Measurements from ENCODE around the gene CUBN. TPM values are rescaled to one million over a fixed set of nuclear protein-coding genes. Genes with fewer than 3 reads are reported as not detected.
A peak's percentile ranks its signal among the peaks of the same experiment; 100 is the strongest.

The CUBN gene
- polyA plus RNA-seq, 1 donor: 276 TPM

DNA sequence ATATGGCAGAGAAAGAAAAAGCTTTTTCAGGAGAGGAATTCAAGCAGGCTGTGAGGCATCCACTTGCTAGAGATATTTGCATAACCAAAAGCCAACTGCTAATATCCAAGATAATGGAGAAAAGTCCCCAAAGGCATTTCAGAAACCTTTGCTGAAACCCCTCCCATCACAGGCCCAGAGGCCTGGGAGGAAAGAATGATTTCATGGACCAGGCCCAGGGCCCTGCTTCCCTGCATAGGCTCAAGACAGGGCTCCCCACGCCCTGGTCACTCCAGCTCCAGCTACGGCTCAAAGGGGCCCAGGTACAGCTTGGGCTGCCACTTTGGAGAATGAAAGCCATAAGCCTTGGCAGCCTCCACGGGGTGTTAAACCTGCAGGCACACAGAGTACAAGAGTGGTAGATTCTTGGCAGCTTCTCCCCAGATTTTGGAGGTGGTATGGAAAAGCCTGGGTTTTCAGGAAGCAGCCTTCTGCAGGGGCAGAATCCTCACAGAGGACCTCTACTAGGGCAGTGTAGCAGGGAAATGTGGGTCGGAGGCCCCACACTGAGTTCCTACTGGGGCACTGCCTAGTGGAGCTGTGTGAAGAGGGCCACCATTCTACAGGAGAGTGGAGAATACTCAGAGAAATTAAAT, 306.8 kb downstream of the CUBN start:
- DNase-seq: no peak

DNA sequence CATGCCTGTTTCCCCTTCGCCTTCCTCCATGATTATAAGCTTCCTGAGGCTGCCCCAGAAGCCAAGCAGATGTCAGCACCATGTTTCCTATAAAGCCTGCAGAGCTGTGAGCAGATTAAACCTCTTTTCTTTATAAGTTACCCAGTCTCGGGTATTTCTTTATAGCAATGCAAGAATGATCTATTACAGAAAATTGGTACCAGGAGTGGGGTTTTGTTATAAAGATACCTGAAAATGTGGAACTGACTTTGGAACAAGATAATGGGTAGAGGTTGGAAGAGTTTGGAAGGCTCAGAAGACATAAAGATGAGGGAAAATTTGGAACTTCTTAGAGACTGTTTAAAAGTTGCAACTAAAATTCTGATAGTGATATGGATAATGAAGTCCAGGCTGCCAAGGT, 307.6 kb downstream of the CUBN start:
- DNase-seq: no peak

DNA sequence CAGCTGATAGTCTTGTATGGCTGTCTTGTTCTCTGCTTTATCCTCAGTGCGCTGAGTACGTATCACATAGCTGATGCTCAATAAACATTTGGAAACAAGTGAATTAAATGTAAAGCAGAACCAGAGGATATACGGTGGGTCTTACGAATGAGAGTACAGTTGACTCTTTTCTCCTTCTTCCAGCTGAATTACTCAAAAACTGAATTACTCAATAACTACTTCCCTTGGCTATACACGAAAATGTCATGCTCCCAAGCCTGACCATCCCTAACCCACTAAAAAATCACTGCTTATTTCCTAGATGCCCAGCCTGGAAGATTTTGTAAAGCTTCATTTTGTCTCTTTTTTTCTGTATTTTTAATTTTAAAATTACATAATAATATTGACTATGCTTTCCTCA, 309.2 kb downstream of the CUBN start:
- no peak for DNase-seq

DNA sequence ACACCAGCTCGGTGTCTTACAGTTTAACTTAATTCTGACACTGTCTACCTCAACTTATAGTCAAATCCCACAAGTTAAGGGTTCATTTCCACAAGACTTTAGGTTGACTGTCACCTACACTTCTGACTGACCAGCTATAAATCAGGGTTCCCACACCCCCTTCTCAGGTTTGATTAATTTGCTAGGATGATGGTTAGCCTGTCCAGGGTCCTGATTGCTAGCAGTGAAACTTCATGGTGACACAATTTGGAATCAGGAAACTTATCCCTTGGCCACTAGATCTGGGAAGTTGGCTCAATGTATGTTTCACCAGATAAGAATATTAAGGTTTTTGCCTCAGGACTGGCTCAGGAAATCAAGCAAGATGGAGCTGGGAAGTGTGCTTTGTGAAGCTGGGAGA, 309.6 kb downstream of the CUBN start:
- DNase-seq: no peak

DNA sequence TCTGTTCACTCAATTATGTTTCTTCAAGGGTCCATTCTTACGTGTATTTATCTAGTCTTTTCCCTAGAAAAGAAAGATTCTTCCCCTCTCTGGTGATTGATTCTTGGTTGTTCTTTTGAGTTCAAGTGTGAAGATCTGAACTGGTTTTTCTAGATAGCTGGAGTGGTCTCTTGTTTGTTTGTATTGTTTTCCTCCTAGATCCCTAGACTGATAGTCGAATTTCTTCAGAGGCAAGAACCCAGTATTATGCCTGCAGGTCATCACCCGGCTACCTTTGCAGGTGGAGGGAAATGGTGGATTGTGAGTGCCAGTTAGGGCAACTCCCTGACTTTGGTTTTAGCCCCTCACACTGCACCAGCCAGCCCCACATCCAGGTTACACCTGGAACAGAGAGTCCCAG, 310.2 kb downstream of the CUBN start:
- DNase-seq: no peak

DNA sequence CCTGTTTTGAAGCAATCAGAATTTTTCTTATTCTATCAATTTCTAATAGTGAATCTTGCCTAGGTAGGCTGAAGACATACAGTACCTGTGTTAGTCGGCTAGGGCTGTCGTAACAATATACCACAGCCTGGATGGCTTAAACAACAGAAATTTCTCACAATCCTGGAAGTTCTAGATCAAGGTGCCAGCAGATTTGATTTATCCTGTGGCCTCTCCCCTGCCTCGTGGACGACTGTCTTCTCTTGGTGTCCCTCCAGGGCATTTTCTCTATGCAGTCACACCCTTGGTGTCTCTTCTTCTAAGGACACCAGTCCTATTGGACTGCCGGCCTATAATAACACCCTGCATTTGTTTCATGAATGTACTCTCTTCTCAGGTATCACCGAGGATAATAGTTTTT, 310.6 kb downstream of the CUBN start:
- no peak for DNase-seq

DNA sequence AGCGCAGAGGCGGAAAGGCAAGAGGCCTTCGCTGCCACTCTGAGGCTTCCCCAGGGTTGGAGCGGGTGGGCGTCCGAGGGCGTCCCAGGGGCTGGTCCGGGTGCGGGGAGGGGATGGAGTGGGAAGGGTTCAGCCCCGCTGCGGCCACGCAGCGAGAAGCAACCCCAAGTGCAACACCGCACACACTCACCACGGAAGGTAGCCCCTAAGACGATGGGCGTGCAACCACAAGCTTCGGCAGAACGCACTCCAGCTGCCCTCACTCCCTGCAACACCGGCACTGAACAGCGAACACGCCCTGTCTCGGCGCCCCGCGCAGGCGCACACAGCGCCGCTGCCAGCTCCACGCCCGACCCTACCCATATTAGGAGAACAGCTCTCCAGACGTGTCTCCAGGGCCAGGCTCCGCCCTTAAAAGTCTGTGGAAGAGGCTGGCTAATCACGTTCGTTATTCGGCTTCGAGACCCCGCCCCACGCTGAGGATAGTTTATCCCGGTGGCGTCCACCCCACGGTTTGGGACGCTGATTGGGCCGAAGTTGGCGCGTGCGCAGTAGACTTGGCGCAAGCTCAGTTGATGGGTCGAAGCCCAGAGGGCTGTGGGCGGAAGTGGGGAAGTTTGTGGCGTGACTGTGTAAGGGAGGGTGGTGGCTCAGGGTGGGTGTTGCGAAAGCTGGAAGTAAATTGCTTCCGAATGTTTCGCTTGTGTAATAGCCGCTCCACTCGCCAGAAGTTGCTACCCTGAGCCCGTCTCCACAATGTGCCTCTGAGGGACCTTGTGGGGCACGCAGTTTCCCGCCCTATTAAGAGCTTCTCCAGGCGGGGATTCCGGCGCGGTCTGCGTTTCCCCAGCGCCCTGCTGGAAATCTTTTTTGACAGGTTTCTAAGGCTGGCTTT, 312.2 kb downstream of the CUBN start, which contains the start of gene RSU1:
Gene RSU1, minus strand, starts transcription at position 300 of the 895 bp plus-strand sequence. CDS start 343 bp downstream, outside the sequence.
- peak; percentile 99 for DNase-seq

DNA sequence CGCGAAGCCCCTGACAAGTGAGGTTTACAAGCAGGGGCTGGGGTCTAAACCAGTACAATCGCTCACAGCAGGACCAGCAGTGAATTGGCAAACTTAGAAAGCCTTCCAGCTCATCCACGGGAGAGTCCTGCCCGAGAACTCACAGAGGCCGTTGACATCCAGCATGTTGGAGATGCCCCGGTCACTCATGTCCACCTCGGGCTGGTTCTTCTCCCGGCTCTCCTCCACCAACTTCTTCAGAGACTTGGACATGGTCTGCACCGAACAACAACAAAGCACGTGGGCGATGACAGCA, 312.8 kb downstream of the CUBN start:
- DNase-seq: no peak

DNA sequence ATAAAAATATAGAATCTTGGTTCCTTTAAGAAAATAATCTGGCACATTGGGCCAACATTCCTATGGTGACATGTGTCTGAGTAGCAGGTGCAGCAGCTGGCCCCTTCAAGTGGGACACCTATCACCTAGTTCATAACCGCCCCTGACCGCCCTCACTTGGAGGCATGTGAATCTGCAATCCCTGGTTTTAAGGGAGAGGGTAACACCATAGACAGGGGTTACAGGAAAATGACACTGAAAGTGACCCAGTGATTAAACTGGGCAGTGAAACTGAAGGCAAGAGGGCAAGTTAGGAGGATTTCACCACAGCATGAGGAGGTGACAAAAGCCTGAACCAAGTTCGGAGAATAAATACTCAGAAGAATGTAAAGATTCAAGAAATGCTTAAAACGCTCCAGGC, 313.4 kb downstream of the CUBN start:
- no peak for DNase-seq

DNA sequence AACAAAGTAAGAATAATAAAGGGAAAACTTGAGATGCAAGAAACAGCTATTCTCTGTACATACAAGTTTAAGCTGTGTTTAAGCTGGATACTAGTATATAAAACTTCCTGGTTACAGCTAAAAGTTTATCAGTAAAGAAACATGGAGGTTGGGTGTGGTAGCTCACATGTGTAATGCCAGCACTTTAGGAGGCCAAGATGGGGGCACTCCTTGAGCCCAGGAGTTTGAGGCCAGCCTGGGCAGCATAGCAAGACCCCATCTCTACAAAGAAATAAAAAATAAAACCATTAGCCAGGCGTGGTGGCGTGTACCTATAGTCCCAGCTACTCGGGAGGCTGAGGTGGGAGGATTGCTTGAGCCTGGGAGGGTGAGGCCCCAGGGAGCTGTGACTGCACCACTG, 315.6 kb downstream of the CUBN start:
- DNase-seq: no peak

DNA sequence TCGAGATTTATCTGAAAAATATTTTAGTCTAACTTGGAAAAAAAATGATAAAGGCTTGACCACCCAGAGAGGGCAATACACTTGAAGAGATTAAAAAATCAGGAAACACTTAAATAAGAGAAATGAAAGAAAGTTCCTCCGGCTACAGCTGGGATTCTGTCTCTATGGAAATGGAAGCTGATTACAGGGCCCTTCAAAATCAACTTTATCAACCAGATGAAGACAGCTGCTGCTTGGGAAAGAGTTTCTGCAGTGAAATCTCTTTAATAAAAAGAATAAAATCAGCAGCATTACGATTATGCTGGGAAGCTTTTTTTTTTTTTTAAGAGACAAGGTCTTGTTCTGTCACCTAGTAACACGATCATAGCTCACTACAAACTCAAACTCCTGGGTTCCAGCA, 316.9 kb downstream of the CUBN start:
- DNase-seq: no peak

DNA sequence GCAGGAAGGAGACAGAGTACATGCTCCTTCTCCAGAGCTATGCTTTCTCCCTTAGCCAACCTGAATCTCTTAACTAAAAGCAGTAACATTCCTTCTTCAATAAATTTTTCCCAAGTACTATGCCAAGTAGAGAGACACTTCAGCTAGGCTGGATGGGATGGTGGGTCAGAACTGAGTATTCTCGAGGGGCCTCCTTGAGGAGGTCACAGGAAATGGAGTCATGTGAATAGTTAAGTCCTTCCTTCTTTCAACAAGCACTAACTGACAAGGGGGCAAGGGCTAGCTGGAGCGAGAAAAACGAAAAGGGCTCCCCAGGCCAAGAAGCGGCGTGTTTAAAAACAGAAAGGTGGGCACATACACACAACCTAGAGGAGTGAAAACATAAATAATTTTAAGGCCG, 317.8 kb downstream of the CUBN start:
- no peak for DNase-seq

DNA sequence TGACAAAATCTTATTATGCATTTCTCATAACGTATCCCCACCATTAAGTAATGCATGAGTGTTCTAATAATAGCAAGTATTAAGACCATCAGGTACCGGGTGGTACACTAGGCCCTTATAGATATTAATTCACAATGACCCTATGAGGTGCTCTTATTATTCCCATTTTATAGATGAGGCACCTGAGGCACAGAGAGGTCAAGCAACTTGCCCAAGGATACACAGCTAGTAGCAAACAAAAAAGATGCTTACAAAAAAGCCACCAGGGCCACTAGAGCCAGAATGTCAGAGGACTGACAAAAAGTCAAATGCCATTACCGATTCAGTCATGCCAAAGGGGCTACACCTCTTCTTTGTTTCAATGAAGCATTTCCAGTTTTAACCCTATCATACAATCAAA, 318.3 kb downstream of the CUBN start:
- DNase-seq: no peak

DNA sequence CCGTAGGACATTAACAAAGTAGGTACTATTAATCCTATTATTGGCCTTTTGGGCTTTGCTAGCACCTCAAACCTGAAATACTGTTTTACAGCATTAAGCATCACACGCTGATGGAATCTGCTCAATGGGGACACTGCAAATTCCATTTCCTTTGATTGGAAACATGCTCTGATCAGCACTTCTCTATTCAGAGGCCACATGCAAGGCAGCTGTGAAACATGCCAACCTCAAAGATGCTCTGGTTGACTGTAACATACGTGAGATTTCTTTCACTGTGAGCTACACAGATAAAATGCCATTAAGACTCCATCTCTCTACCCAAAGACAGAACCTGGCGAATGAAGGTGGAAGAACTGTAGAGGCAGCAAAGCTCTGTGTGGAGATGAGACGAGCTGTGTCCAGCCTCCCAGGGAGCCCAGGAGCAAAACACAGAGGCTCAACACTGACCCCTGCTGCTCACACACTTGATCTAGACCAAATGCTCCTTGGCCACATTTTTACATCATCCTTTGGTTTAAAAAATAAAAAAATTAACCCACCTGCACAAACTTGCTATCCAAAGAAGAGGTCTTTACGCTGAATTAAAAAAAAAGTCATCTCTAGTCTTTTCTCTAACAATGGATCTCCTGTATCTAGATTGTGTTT, 320.4 kb downstream of the CUBN start:
- DNase-seq: no peak

DNA sequence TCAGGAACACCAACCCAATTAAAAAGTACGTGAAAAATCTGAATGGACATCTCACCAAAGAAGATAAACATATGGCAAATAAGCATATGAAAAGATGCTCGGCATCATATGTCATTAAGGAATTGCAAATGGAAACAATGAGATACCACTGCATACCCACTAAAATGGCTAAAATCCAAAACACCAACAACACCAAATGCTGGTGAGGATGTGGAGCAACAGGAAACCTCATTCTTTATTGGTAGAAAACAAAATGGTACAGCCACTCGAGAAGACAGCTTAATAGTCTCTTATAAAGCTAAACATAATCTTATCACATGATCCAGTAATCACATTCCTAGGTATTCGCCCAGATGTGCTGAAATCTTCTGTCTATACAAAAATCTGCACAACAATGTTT, 325.5 kb downstream of the CUBN start:
- no peak for DNase-seq

DNA sequence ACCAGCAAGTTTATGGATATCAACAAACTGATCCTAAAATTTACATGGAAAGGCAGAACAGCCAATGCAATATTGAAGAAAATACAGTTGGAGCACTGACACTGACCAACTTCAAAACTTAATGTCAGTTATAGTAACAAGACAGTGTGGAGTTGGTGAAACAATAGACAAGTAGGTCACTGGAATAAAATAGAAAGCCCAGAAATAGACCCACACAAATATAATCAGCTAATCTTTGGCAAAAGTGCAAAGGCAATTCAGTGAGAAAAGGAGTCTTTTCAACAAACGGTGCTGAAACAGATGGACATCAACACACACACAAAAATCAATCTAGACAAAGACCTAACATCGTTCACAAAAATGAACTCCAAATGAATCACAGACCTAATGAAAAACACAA, 326.1 kb downstream of the CUBN start:
- no peak for DNase-seq

DNA sequence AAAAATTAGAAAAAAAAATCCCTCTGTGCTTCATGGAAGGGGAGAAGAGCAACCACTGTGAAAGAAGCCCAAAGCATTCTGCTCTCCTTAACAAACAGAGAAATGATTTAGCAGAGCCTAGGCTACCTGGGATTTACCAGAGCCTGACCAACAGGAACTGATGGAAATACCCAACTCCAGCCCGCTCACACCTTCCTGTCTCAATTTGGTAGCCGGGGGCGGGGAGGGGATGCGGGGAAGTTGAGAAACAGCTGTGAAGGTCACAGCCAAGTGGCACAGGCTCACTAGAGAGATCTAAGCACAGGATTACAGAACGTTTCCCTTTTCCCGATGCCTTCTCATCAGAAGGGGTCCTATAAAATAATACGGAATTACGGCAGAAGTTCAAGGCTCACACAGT, 330.0 kb downstream of the CUBN start:
- no peak for DNase-seq

DNA sequence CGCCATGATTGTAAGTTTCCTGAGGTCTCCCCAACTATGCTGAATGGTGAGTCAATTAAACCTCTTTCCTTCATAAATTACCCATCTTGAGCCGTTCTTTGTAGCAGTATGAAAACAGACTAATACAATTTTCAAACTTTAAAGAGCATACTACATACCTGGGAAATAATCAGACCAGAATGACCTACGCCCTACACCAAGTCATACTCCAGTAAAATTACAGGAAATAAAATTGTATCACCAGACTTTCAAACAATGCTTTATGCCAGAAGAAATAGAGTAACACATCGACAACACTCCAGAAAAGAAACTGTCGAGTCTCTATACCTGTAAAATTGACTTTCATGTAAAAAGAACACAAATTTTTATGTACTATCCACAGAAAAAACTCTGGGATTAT, 331.0 kb downstream of the CUBN start:
- DNase-seq: no peak

DNA sequence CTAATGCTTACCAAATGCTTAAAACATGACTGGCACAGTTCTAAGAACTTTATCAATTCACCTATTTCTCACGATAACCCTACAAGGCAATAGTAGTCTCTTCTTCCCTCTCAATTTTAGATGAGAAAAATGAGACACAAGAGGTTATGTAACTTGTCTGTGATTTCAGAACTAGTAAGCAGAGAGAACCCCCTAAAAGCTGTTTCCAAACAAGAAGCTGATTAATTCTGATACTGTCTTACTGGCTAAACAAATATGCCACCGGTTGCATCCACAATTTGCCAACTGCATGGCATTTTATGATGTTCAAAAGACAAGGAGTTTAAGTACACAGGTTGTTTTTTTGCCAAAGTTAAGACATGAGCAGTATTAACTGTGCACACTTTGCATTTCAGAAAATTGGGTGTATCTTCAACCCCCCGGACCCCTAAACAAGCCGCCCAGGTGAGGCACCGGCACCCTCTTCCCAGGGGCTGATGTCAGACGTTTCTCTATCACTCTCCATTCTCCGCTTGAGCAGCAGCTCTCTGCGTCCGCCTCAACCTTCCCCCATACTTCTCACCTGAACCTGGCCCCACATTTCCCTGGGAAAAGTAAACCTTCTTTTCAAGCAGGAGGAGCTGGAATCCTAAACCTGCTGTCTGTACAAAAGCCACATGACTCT, 334.1 kb downstream of the CUBN start:
- DNase-seq: no peak

DNA sequence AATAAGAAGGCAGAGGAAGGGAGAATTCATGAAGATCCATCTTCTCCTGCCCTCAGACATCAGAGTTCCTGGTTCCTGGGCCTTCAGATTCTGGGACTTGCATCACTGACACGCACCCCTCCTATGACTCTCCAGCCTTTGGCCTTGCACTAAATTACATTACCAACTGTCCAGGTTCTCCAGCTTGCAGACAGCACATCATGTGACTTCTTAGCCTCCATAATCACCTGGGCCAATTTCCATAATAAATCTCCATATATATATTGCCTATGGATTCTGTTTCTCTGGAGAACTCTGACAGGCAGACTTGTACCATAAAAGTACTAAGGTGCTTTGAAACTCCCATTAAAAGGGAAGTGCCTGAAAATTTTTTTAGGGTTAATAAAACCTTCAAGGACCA, 335.6 kb downstream of the CUBN start:
- DNase-seq: no peak

DNA sequence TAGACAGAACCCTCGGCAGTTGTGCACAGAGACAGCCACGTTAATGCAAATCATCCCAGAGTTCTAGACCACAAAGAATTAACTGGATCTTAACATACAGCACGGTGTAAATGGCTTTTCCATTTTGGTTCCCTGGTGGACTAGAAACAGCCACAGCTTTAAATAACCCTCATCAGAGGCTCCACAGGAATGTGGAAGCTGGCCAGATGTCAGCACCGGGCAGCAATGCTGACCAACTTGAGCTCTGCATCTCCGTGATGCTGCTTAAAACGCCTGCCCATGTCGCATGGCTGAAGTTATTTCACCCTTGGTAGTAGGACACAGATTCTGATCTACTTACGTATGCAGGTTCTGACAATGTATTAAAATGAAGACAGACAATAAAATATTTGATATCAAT, 336.9 kb downstream of the CUBN start:
- DNase-seq: no peak

DNA sequence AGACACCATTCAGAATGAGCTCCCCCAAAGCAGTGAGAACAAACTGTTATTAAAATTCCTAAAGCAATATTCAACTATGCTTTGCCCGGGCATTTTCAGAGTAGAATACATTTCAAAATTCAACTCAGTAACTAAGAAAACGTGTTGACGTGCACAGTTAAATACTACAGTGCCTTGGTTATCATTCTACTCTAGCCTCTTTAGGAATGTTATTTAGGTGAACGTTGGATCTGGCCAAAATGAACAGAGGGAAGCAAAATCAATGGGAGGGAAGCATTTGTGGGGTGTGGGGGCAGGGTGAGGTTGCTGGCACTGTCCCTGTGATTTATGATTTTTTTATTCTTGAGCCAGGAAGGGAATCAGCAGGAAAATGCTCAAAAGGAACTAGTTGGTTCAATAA, 339.8 kb downstream of the CUBN start:
- no peak for DNase-seq

DNA sequence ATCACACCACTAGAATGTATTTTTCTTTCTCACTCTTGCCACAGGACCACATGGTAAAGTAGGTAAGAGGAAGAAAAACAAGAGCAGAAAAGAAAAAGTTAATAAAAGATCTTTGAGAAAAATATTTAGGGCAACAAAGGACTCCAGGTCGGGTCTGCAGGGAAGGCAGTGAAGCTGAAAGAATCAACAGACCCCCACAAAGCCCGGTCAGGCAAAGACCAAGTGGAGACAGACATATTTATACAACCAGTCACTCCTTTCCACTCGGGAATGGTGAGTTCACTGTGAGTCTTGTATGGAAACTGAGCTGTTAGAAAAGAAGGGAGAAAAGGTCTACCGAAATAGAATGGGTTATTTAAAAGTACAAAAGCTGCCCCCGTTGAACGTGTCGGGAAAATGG, 340.4 kb downstream of the CUBN start:
- DNase-seq: no peak

Data from left kidney (tissue), 2 donors.